Type B pancreatic cell (in vitro differentiated cells): ENCODE measurements around the gene OR56B4. TPM values are rescaled to one million over a fixed set of nuclear protein-coding genes. Genes with fewer than 3 reads are reported as not detected.

Experiments
- DNase-seq: peaks from one replicate; pipeline ENCODE4 v3.0.0; 2021; ENCODE audit warnings: mixed read lengths; ENCODE audit not compliant: unreplicated experiment; ENCODE audit errors: extremely low spot score
- H3K27ac Mint-ChIP-seq: 2 replicates; pipeline ENCODE4 v1.8.0; 2021; ENCODE audit warnings: mild to moderate bottlenecking, mixed read lengths
- H3K27me3 Mint-ChIP-seq: 2 replicates; pipeline ENCODE4 v1.8.0; 2021; ENCODE audit warnings: mixed read lengths
- H3K36me3 Mint-ChIP-seq: 2 replicates; pipeline ENCODE4 v1.8.0; 2021; ENCODE audit warnings: mixed read lengths
- H3K4me1 Mint-ChIP-seq: one replicate; pipeline ENCODE4 v1.8.0; 2021; ENCODE audit warnings: mixed read lengths; ENCODE audit not compliant: unreplicated experiment
- H3K4me3 Mint-ChIP-seq: 2 replicates; pipeline ENCODE4 v1.8.0; 2021; ENCODE audit warnings: mild to moderate bottlenecking, mixed read lengths
- H3K9me3 Mint-ChIP-seq: 2 replicates; pipeline ENCODE4 v1.8.0; 2021; ENCODE audit warnings: mixed read lengths
- total RNA-seq: library from RNA; stranded (reverse); gene quantifications from 2 replicates; pipeline ENCODE4 v1.2.1, GENCODE V29; 2021; ENCODE audit warnings: low replicate concordance
- TF ChIP-seq, protein P1 (sequence below): fragments of 200-600 bp; sonication (generic); conservative IDR thresholded peaks from 2 replicates; pipeline ENCODE4 v1.5.0; 2021; ENCODE audit warnings: antibody characterized with exemption, mild to moderate bottlenecking

OR56B4 gene
- total RNA-seq, 1 donor from 2014 or later: not detected

DNA sequence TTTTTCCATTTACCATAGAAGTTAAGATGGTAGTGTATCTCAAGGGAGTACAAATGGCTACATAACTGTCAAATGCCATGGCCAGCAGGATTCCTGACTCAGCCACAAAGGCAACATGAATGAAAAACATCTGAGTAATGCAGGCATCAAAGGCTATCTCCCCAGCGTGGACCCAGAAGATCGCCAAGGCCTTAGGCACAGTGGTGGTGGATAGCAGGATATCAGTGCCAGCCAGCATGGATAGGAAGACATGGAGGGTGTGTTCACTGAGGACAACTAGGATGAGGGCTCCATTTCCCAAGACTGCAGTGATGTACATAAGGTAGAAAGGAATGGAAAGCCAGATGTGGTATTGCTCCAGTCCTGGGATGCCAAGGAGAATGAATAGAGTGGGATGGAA, 44.6 kb downstream of the OR56B4 start:
- H3K4me1 Mint-ChIP-seq: no peaks in the 10 kb centered on the region
- TF ChIP-seq, protein P1, sequence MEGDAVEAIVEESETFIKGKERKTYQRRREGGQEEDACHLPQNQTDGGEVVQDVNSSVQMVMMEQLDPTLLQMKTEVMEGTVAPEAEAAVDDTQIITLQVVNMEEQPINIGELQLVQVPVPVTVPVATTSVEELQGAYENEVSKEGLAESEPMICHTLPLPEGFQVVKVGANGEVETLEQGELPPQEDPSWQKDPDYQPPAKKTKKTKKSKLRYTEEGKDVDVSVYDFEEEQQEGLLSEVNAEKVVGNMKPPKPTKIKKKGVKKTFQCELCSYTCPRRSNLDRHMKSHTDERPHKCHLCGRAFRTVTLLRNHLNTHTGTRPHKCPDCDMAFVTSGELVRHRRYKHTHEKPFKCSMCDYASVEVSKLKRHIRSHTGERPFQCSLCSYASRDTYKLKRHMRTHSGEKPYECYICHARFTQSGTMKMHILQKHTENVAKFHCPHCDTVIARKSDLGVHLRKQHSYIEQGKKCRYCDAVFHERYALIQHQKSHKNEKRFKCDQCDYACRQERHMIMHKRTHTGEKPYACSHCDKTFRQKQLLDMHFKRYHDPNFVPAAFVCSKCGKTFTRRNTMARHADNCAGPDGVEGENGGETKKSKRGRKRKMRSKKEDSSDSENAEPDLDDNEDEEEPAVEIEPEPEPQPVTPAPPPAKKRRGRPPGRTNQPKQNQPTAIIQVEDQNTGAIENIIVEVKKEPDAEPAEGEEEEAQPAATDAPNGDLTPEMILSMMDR: no peak
- no peak overlapping the region for H3K4me3 Mint-ChIP-seq
- DNase-seq: no peak
- no peaks in the 10 kb centered on the region for H3K36me3 Mint-ChIP-seq
- no peaks in the 10 kb centered on the region for H3K9me3 Mint-ChIP-seq
- H3K27me3 Mint-ChIP-seq: no peaks in the 10 kb centered on the region
- H3K27ac Mint-ChIP-seq: no peak overlapping the region

DNA sequence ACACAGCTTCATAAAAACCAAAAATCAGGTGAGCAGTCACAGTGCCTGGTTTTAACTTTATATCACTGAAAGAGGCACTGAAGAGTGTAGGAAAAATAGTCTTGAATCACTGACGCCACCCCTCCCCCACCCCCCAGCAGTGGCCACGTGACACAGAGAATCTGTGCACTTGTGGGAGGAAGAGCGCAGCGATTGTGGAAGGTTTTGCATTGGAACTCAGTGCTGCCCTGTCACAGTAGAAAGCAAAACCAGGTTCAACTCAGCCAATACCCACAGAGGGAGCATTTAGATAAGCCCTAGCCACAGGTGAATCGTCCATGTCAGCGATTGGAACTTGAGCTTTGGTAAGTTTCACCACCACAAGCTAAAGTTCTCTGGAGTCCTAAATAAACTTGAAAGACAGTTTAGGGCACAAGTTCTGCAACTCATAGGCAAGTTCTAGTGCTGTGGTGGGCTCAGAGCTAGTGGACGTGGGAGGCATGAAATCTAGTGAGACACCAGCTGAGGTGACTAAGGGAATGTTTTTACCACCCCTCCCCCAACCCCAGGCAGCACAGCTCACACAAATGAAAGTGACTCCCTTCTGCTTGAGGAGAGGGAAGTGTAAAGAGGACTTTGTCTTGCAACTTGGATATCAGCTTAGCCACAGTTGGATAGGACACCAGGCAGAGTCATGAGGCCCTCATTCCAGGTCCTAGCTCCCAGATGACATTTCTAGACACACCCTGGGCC, 49.3 kb downstream of the OR56B4 start:
- Mint-ChIP-seq H3K27me3 (no peaks in the 10 kb centered on the region), H3K36me3 (no peaks in the 10 kb centered on the region), H3K27ac (no peak overlapping the region), H3K4me1 (no peaks in the 10 kb centered on the region), H3K4me3 (no peak overlapping the region), H3K9me3 (no peaks in the 10 kb centered on the region)
- TF ChIP-seq, protein P1: no peak
- no peak for DNase-seq

Other genes with a start within 250 kb of the OR56B4 start
- not detected in 2 replicates for gene OR52E8, start 250.0 kb upstream of the OR56B4 start, total RNA-seq
- not detected in 2 replicates for gene OR52E4, start 227.1 kb upstream of the OR56B4 start, total RNA-seq
- not detected in 2 replicates for gene OR52E5, start 214.5 kb upstream of the OR56B4 start, total RNA-seq
- gene OR56A3, start 165.4 kb upstream of the OR56B4 start, total RNA-seq: not detected in 2 replicates
- not detected in 2 replicates for gene OR56A5, start 139.2 kb upstream of the OR56B4 start, total RNA-seq
- not detected in 2 replicates for gene OR52L1, start 120.7 kb upstream of the OR56B4 start, total RNA-seq
- 0.07 TPM in 1 of 2 replicates, not detected in the other for gene OR56A4, start 100.7 kb upstream of the OR56B4 start, total RNA-seq
- not detected in 2 replicates for gene OR56A1, start 76.9 kb upstream of the OR56B4 start, total RNA-seq
- gene OR52B2, start 62.6 kb downstream of the OR56B4 start, total RNA-seq: not detected in 2 replicates
- not detected in 2 replicates for gene OR52W1, start 91.5 kb downstream of the OR56B4 start, total RNA-seq
- gene C11orf42, start 97.9 kb downstream of the OR56B4 start, total RNA-seq: not detected in 2 replicates
- 50.7 and 52.5 TPM in 2 replicates for gene FHIP1B, start 127.0 kb downstream of the OR56B4 start, total RNA-seq
- gene CNGA4, start 131.4 kb downstream of the OR56B4 start, total RNA-seq: 0.62 and 0.68 TPM in 2 replicates
- gene CCKBR, start 152.2 kb downstream of the OR56B4 start, total RNA-seq: 0.90 and 1.1 TPM in 2 replicates
- gene CAVIN3, start 212.8 kb downstream of the OR56B4 start, total RNA-seq: 4.2 and 7.9 TPM in 2 replicates